BJ (cell line): Measurements from ENCODE around the gene COL5A2. TPM values are rescaled to one million over a fixed set of nuclear protein-coding genes. Genes with fewer than 3 reads are reported as not detected.

Experiments
- CTCF ChIA-PET: fragments of 350-600 bp; formaldehyde crosslinking; extraction: SDS; loops from one replicate; lab custom pipeline; 2021; ENCODE audit warnings: antibody characterized with exemption, inconsistent platforms; lab: Yijun Ruan, JAX
- POLR2A ChIA-PET: fragments of 300-600 bp; sonication (Branson Sonifier 250); formaldehyde crosslinking; extraction: SDS; loops from one replicate; lab custom pipeline; 2021; ENCODE audit warnings: antibody characterized with exemption; lab: Charles Lee
- DNase-seq: peaks from one replicate; pipeline ENCODE4 v3.0.0-alpha.2; 2011; ENCODE audit warnings: low read depth
- H3K27me3 ChIP-seq: 2 replicates; pipeline ENCODE4 v1.6.0; 2011; ENCODE audit warnings: low read length; ENCODE audit not compliant: control insufficient read depth, insufficient read depth
- H3K36me3 ChIP-seq: 2 replicates; pipeline ENCODE4 v1.5.1; 2011; ENCODE audit warnings: low read length; ENCODE audit not compliant: control insufficient read depth, insufficient read depth
- H3K4me3 ChIP-seq: 2 replicates; pipeline ENCODE4 v1.5.1; 2011; ENCODE audit warnings: low read depth, mild to moderate bottlenecking, control low read depth, low read length
- CTCF ChIP-seq: IDR thresholded peaks from 2 replicates; pipeline ENCODE4 v1.5.1; 2011; ENCODE audit warnings: low read depth, mild to moderate bottlenecking, control low read depth, inconsistent platforms, low read length, moderate library complexity; ENCODE audit not compliant: insufficient read depth
- polyA plus RNA-seq: library from polyadenylated mRNA; depleted of rRNA; stranded (reverse); fragments of >200 nt; gene quantifications from 2 replicates; pipeline ENCODE4 v1.2.3, GENCODE V29; 2011

The COL5A2 gene
- polyA plus RNA-seq, 1 experiment: 351 TPM

GRCh38 chr2:189092936-189093335, 86.6 kb downstream of the COL5A2 start:
- DNase-seq: peak; percentile 47
- H3K36me3 ChIP-seq: peaks cover 15% of the 10 kb centered on the region
- CTCF ChIA-PET: interaction anchor here (0.7 to 1.6 kb wide), 3 partner anchors 195 to 1188 kb away, joined by 3 to 6 read pairs (median 5); no protein-coding TSS in a partner anchor
- no peaks in the 10 kb centered on the region for H3K27me3 ChIP-seq
- POLR2A ChIA-PET: no interaction called here
- no peak overlapping the region for H3K4me3 ChIP-seq
- no peak for TF ChIP-seq CTCF

GRCh38 chr2:189091253-189091652, 88.3 kb downstream of the COL5A2 start:
- H3K36me3 ChIP-seq: peaks cover 15% of the 10 kb centered on the region
- no peaks in the 10 kb centered on the region for H3K27me3 ChIP-seq
- ChIA-PET CTCF (no interaction called here), POLR2A (no interaction called here)
- TF ChIP-seq CTCF: no peak
- no peak for DNase-seq
- H3K4me3 ChIP-seq: no peak overlapping the region

- CTCF ChIA-PET: no interaction called here
- no peak for TF ChIP-seq CTCF
- Histone ChIP-seq H3K36me3 (peaks cover 8% of the 10 kb centered on the region), H3K4me3 (no peak overlapping the region), H3K27me3 (no peaks in the 10 kb centered on the region)
- DNase-seq: no peak
- POLR2A ChIA-PET: no interaction called here
These were observed 90.9 kb downstream of the COL5A2 start for GRCh38 chr2:189088591-189089205.

- no peak for TF ChIP-seq CTCF
- Histone ChIP-seq H3K27me3 (no peaks in the 10 kb centered on the region), H3K36me3 (peaks cover 8% of the 10 kb centered on the region), H3K4me3 (no peak overlapping the region)
- peak; percentile 67 for DNase-seq
- POLR2A ChIA-PET: no interaction called here
- CTCF ChIA-PET: no interaction called here
These were observed 92.9 kb downstream of the COL5A2 start for GRCh38 chr2:189086710-189087109.

- no peaks in the 10 kb centered on the region for H3K27me3 ChIP-seq
- no peak overlapping the region for H3K4me3 ChIP-seq
- DNase-seq: no peak
- POLR2A ChIA-PET: no interaction called here
- peaks cover 8% of the 10 kb centered on the region for H3K36me3 ChIP-seq
- TF ChIP-seq CTCF: no peak
- CTCF ChIA-PET: no interaction called here
These were observed 93.3 kb downstream of the COL5A2 start for GRCh38 chr2:189086250-189086649.
